Mesenchymal stem cell (in vitro differentiated cells and primary cell): ENCODE results near the gene THRAP3.

ENCODE experiments used
- DNase-seq: peaks from one replicate; pipeline ENCODE4 v3.0.0-alpha.2; 2013
- H2AFZ ChIP-seq: one replicate; pipeline ENCODE4 v1.6.1; 2013; ENCODE audit warnings: low read depth, mild to moderate bottlenecking, control low read depth, inconsistent platforms, low read length, moderate library complexity
- H2AK5ac ChIP-seq: 2 replicates; pipeline ENCODE4 v1.6.1; 2013; ENCODE audit warnings: low read length, moderate library complexity, mild to moderate bottlenecking, inconsistent platforms; ENCODE audit not compliant: severe bottlenecking
- H2BK120ac ChIP-seq: one replicate; pipeline ENCODE4 v1.6.1; 2013; ENCODE audit warnings: low read depth, mild to moderate bottlenecking, inconsistent platforms, low read length, moderate library complexity
- H2BK12ac ChIP-seq, 2 experiments: one replicate each; pipeline ENCODE4 v1.6.1; 2013; ENCODE audit warnings: inconsistent platforms in 2 of 2, low read length in 2 of 2, mild to moderate bottlenecking in 2 of 2, moderate library complexity in 2 of 2, control low read depth in 1 of 2
- H2BK15ac ChIP-seq: one replicate; pipeline ENCODE4 v1.6.1; 2013; ENCODE audit warnings: mild to moderate bottlenecking, low read depth, inconsistent platforms; ENCODE audit not compliant: poor library complexity, severe bottlenecking
- H2BK5ac ChIP-seq: 2 replicates; pipeline ENCODE4 v1.6.1; 2013; ENCODE audit warnings: low read depth, mild to moderate bottlenecking, low read length, control low read depth, inconsistent platforms; ENCODE audit not compliant: poor library complexity, severe bottlenecking
- H3K14ac ChIP-seq, 2 experiments: one replicate each; pipeline ENCODE4 v1.6.1; 2013; ENCODE audit warnings: inconsistent platforms in 2 of 2, low read length in 2 of 2, control low read depth in 1 of 2, mild to moderate bottlenecking in 1 of 2, moderate library complexity in 1 of 2
- H3K18ac ChIP-seq, 2 experiments: one replicate each; pipeline ENCODE4 v1.6.1; 2013; ENCODE audit warnings: inconsistent platforms in 2 of 2, low read length in 2 of 2, control low read depth in 1 of 2, low read depth in 1 of 2, mild to moderate bottlenecking in 1 of 2
- H3K23ac ChIP-seq, 2 experiments: one replicate each; pipeline ENCODE4 v1.6.1; 2013; ENCODE audit warnings: inconsistent platforms in 2 of 2, low read length in 2 of 2, mild to moderate bottlenecking in 2 of 2, moderate library complexity in 2 of 2, control low read depth in 1 of 2
- H3K27ac ChIP-seq: 2 replicates; pipeline ENCODE4 v1.5.1; 2013; ENCODE audit warnings: mild to moderate bottlenecking, moderate library complexity, low read length, control low read depth, inconsistent platforms; ENCODE audit not compliant: poor library complexity, severe bottlenecking
- H3K27me3 ChIP-seq, 2 experiments: 2 replicates each; pipeline versions ENCODE4 v1.6.1 to v1.7.0; 2013; ENCODE audit warnings: low read length in 2 of 2, mild to moderate bottlenecking in 2 of 2, moderate library complexity in 2 of 2, control low read depth in 1 of 2, inconsistent platforms in 1 of 2; ENCODE audit not compliant: control insufficient read depth in 1 of 2, insufficient read depth in 1 of 2
- H3K36me3 ChIP-seq, 2 experiments: 2 replicates each; pipeline versions ENCODE4 v1.6.1 to v1.7.0; 2013; ENCODE audit warnings: low read length in 2 of 2, control low read depth in 1 of 2, inconsistent platforms in 1 of 2, low read depth in 1 of 2, mild to moderate bottlenecking in 1 of 2; ENCODE audit not compliant: insufficient read depth in 2 of 2, control insufficient read depth in 1 of 2
- H3K4ac ChIP-seq, 2 experiments: one replicate each; pipeline ENCODE4 v1.6.1; 2013; ENCODE audit warnings: inconsistent platforms in 2 of 2, low read length in 2 of 2, mild to moderate bottlenecking in 2 of 2, moderate library complexity in 2 of 2, control low read depth in 1 of 2, low read depth in 1 of 2
- H3K4me1 ChIP-seq: 2 replicates; pipeline ENCODE4 v1.6.1; 2013; ENCODE audit warnings: low read depth, low read length, control low read depth; ENCODE audit not compliant: control insufficient read depth, insufficient read depth
- H3K4me2 ChIP-seq: 2 replicates; pipeline ENCODE4 v1.6.1; 2013; ENCODE audit warnings: low read length, mild to moderate bottlenecking, inconsistent platforms; ENCODE audit not compliant: poor library complexity, severe bottlenecking
- H3K4me3 ChIP-seq, 2 experiments: 2 replicates each; pipeline versions ENCODE4 v1.5.1 to v1.7.0; 2013; ENCODE audit warnings: low read length in 2 of 2, mild to moderate bottlenecking in 2 of 2, control low read depth in 1 of 2, low read depth in 1 of 2; ENCODE audit not compliant: insufficient read depth in 1 of 2
- H3K79me1 ChIP-seq: replicated peaks from 2 replicates; pipeline ENCODE4 v1.6.1; 2013; ENCODE audit warnings: mild to moderate bottlenecking, control low read depth, low read length, inconsistent platforms; ENCODE audit not compliant: poor library complexity, severe bottlenecking
- H3K9ac ChIP-seq: 2 replicates; pipeline ENCODE4 v1.7.0; 2013; ENCODE audit warnings: mild to moderate bottlenecking, low read length, moderate library complexity
- H3K9me3 ChIP-seq: 2 replicates; pipeline ENCODE4 v1.7.0; 2013; ENCODE audit warnings: mild to moderate bottlenecking, low read length; ENCODE audit not compliant: control insufficient read depth
- H4K8ac ChIP-seq: one replicate; pipeline ENCODE4 v1.6.1; 2013; ENCODE audit warnings: inconsistent platforms, mild to moderate bottlenecking, low read length, moderate library complexity
- H4K91ac ChIP-seq: one replicate; pipeline ENCODE4 v1.6.1; 2013; ENCODE audit warnings: mild to moderate bottlenecking, low read length, inconsistent platforms
- WGBS: methylation state at CpG from one replicate; pipeline ENCODE4 v1.1.7; 2013; ENCODE audit warnings: mixed read lengths; 5-methylcytosine and 5-hydroxymethylcytosine counted together

THRAP3 gene

DNA sequence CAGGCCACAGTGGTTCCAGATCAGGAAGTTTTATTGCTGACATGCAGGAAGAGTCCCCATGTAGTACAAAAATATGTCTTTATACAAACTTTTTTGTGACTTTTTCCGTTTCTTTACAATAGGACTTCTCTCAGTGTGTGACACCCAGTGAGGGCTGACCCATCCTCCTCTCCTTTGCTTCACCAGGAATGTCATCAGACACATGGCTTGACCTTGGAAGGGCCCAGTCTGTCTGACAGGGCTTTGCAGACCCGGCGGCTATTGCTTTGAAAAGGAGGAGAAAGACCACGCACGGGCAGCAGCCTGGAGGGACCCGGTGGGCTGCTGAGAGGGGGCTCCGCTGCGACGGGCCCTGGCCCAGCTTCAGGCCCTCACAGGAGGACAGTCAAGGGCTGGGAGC, 115.4 kb downstream of the THRAP3 start:
- Histone ChIP-seq H3K18ac (no peak overlapping the region), H2AFZ (no peak overlapping the region), H2BK12ac (no peak overlapping the region), H3K4ac (no peak overlapping the region), H3K36me3 (peaks cover 50 to 64% of the 10 kb centered on the region in 2 experiments), H4K8ac (peak overlapping the region; percentile 9), H3K27ac (no peak overlapping the region), H3K14ac (no peak overlapping the region), H2BK5ac (no peak overlapping the region), H3K79me1 (peaks cover 8% of the 10 kb centered on the region), H3K27me3 (no peaks in the 10 kb centered on the region), H3K9me3 (no peaks in the 10 kb centered on the region), H3K4me1 (peaks cover 32% of the 10 kb centered on the region), H2AK5ac (no peak overlapping the region), H3K9ac (no peak overlapping the region), H3K23ac (no peak overlapping the region), H2BK15ac (no peak overlapping the region), H3K4me3 (no peak overlapping the region), H3K4me2 (no peak overlapping the region), H2BK120ac (no peak overlapping the region), H4K91ac (no peak overlapping the region)
- WGBS = 97% methylated on average over 9 of the region's 9 CpGs
- DNase-seq = no peak

GRCh38 chr1:36341626-36342320, 117.5 kb downstream of the THRAP3 start:
- DNase-seq = no peak
- H2BK15ac ChIP-seq = no peak overlapping the region
- no peak overlapping the region for H3K18ac ChIP-seq
- H3K9me3 ChIP-seq = no peaks in the 10 kb centered on the region
- no peak overlapping the region for H2AFZ ChIP-seq
- no peak overlapping the region for H2BK120ac ChIP-seq
- H3K79me1 ChIP-seq = peaks cover 23% of the 10 kb centered on the region
- no peak overlapping the region for H2BK12ac ChIP-seq
- no peak overlapping the region for H4K8ac ChIP-seq
- no peak overlapping the region for H3K4me2 ChIP-seq
- peaks cover 32% of the 10 kb centered on the region for H3K4me1 ChIP-seq
- WGBS = 96% methylated on average over 34 of the region's 34 CpGs
- no peak overlapping the region for H3K4ac ChIP-seq
- H3K27ac ChIP-seq = no peak overlapping the region
- H3K23ac ChIP-seq = no peak overlapping the region
- no peak overlapping the region for H4K91ac ChIP-seq
- H3K27me3 ChIP-seq = no peaks in the 10 kb centered on the region
- no peak overlapping the region for H3K4me3 ChIP-seq
- H3K14ac ChIP-seq = no peak overlapping the region
- H2BK5ac ChIP-seq = no peak overlapping the region
- H3K9ac ChIP-seq = no peak overlapping the region
- no peak overlapping the region for H2AK5ac ChIP-seq
- H3K36me3 ChIP-seq = peaks cover 68 to 82% of the 10 kb centered on the region in 2 experiments

DNA sequence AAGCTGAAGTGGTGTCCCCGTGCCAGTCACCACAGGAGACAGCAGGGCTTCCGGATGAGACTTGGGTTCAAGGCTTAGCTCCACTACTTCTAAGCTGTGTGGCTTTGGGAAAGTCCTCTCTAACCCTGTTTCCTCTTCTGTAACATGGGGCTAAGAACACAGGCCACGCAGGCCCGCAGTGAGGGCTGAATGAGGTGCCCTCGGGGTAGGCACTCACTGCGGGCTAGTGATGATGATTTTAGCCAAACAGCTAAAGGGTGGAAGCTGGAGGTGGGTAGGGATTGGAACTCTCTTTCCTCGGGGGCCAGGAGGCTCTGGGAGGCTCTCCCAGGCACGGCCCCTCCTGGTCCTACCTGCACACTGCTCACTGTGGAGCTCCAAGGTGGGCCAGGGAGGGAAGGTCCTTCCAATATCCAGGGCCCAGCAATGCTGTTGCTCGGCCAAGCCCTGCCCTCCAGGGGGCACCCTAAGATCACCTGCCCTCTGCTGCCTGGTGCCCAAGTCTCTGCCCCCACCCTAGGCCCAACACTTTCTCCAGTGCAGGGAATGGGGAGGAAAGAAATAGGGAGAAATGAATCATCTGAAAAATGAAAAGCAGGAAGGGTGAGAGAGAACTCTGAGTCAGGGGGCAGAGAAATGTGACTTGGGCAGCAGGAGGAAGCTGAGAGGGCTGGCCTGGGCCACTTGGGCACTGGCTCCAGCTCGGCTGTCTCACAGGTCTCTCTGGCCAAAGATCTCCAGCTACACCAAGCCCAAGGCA, 118.4 kb downstream of the THRAP3 start:
- Histone ChIP-seq H4K91ac (no peak overlapping the region), H3K36me3 (peaks cover 75 to 85% of the 10 kb centered on the region in 2 experiments), H2AK5ac (peak overlapping the region; percentile 49), H2BK15ac (no peak overlapping the region), H3K27ac (peak overlapping the region; percentile 72), H3K14ac (peak overlapping the region in 1 of 2 experiments; percentile 62), H3K23ac (peak overlapping the region in 1 of 2 experiments; percentile 56), H2BK120ac (no peak overlapping the region), H3K9ac (peak overlapping the region; percentile 65), H2BK5ac (no peak overlapping the region), H3K18ac (no peak overlapping the region), H3K4me3 (no peak overlapping the region), H3K4ac (no peak overlapping the region), H3K4me1 (peaks cover 30% of the 10 kb centered on the region), H4K8ac (no peak overlapping the region), H2AFZ (no peak overlapping the region), H3K9me3 (no peaks in the 10 kb centered on the region), H3K79me1 (peaks cover 25% of the 10 kb centered on the region), H3K4me2 (no peak overlapping the region), H3K27me3 (no peaks in the 10 kb centered on the region), H2BK12ac (no peak overlapping the region)
- WGBS = 88% methylated on average over 9 of the region's 10 CpGs
- DNase-seq = peak; percentile 67

GRCh38 chr1:36343651-36344394, 119.6 kb downstream of the THRAP3 start:
- no peak overlapping the region for H3K27ac ChIP-seq
- peak overlapping the region in 1 of 2 experiments; percentile 26 for H3K14ac ChIP-seq
- no peak overlapping the region for H4K8ac ChIP-seq
- no peak overlapping the region for H3K4ac ChIP-seq
- peaks cover 31% of the 10 kb centered on the region for H3K4me1 ChIP-seq
- H3K79me1 ChIP-seq = peaks cover 33% of the 10 kb centered on the region
- H4K91ac ChIP-seq = peak overlapping the region; percentile 3
- DNase-seq = no peak
- H3K4me2 ChIP-seq = no peak overlapping the region
- H2BK120ac ChIP-seq = no peak overlapping the region
- H2BK15ac ChIP-seq = no peak overlapping the region
- H3K23ac ChIP-seq = no peak overlapping the region
- peak overlapping the region in 1 of 2 experiments; percentile 42 for H3K18ac ChIP-seq
- H3K4me3 ChIP-seq = no peak overlapping the region
- H3K9ac ChIP-seq = peak overlapping the region; percentile 65
- no peak overlapping the region for H2AFZ ChIP-seq
- H3K36me3 ChIP-seq = peaks cover 87 to 89% of the 10 kb centered on the region in 2 experiments
- H2BK5ac ChIP-seq = no peak overlapping the region
- H2BK12ac ChIP-seq = no peak overlapping the region
- H3K9me3 ChIP-seq = no peaks in the 10 kb centered on the region
- 97% methylated on average over 24 of the region's 24 CpGs for WGBS
- H2AK5ac ChIP-seq = peak overlapping the region; percentile 17
- no peaks in the 10 kb centered on the region for H3K27me3 ChIP-seq
